ENCODE data around the gene PTPRK. TPM values are rescaled to one million over a fixed set of nuclear protein-coding genes. Genes with fewer than 3 reads are reported as not detected.

PTPRK gene
- polyA plus RNA-seq, 3 donors = 0.01 TPM; not detected in 2

- Mint-ChIP-seq H3K27ac (no peak overlapping the region), H3K36me3 (no peaks in the 10 kb centered on the region), H3K9me3 (peaks cover 0 to 2% (median 0%) of the 10 kb centered on the region in 7 donors), H3K4me3 (no peak overlapping the region), H3K4me1 (no peaks in the 10 kb centered on the region), H3K27me3 (ENCODE audit: low read depth in 3 of 3) (peaks cover 2 to 4% (median 2%) of the 10 kb centered on the region in 3 donors)
- Histone ChIP-seq H3K4me3 (replicated peaks in 1 of 3; ENCODE audit: low read depth in 2 of 3, low read length in 3 of 3) (no peak overlapping the region), H3K27ac (ENCODE audit: low read depth in 1 of 2, low read length in 2 of 2) (no peak overlapping the region), H2AFZ (ENCODE audit: insufficient read depth, low read depth, low read length, poor library complexity, severe bottlenecking) (no peak overlapping the region), H3K9ac (ENCODE audit: insufficient read depth, low read length, poor library complexity, severe bottlenecking) (no peak overlapping the region), H3K79me2 (ENCODE audit: insufficient read depth, low read length) (no peaks in the 10 kb centered on the region), H3K4me2 (replicated peaks; ENCODE audit: extremely low read depth, low read length, poor library complexity, severe bottlenecking) (no peak overlapping the region), H3K9me3 (replicated peaks in 1 of 2; ENCODE audit: control insufficient read depth in 1 of 2, insufficient read depth in 1 of 2, low read length in 2 of 2) (no peaks in the 10 kb centered on the region), H4K20me1 (ENCODE audit: insufficient read depth, low read length) (no peaks in the 10 kb centered on the region), H3K36me3 (replicated peaks in 1 of 2; ENCODE audit: control insufficient read depth in 1 of 2, insufficient read depth in 2 of 2, low read length in 2 of 2) (no peaks in the 10 kb centered on the region), H3K27me3 (ENCODE audit: control insufficient read depth in 2 of 2, insufficient read depth in 2 of 2, low read length in 2 of 2) (no peaks in the 10 kb centered on the region), H3K4me1 (ENCODE audit: control insufficient read depth in 1 of 2, insufficient read depth in 2 of 2, low read length in 2 of 2) (no peaks in the 10 kb centered on the region)
- WGBS (ENCODE audit: insufficient coverage) = no CpG with 5 or more reads among the region's 3 CpGs
- TF ChIP-seq CTCF (IDR thresholded peaks at IDR 0.05) = no peak
- intact Hi-C loops (cut with micrococcal nuclease) = no loop called here
- DNase-seq = no peak
These were observed 173.3 kb downstream of the PTPRK start for GRCh38 chr6:128347123-128347522.

- intact Hi-C loops (cut with micrococcal nuclease) = no loop called here
- Histone ChIP-seq H3K79me2 (ENCODE audit: insufficient read depth, low read length) (no peaks in the 10 kb centered on the region), H3K27me3 (ENCODE audit: control insufficient read depth in 2 of 2, insufficient read depth in 2 of 2, low read length in 2 of 2) (no peaks in the 10 kb centered on the region), H2AFZ (ENCODE audit: insufficient read depth, low read depth, low read length, poor library complexity, severe bottlenecking) (no peak overlapping the region), H3K4me3 (replicated peaks in 1 of 3; ENCODE audit: low read depth in 2 of 3, low read length in 3 of 3) (no peak overlapping the region), H3K9me3 (replicated peaks in 1 of 2; ENCODE audit: control insufficient read depth in 1 of 2, insufficient read depth in 1 of 2, low read length in 2 of 2) (no peaks in the 10 kb centered on the region), H4K20me1 (ENCODE audit: insufficient read depth, low read length) (no peaks in the 10 kb centered on the region), H3K9ac (ENCODE audit: insufficient read depth, low read length, poor library complexity, severe bottlenecking) (no peak overlapping the region), H3K27ac (ENCODE audit: low read depth in 1 of 2, low read length in 2 of 2) (no peak overlapping the region), H3K4me1 (ENCODE audit: control insufficient read depth in 1 of 2, insufficient read depth in 2 of 2, low read length in 2 of 2) (no peaks in the 10 kb centered on the region), H3K4me2 (replicated peaks; ENCODE audit: extremely low read depth, low read length, poor library complexity, severe bottlenecking) (no peak overlapping the region), H3K36me3 (replicated peaks in 1 of 2; ENCODE audit: control insufficient read depth in 1 of 2, insufficient read depth in 2 of 2, low read length in 2 of 2) (no peaks in the 10 kb centered on the region)
- no peaks in the 10 kb centered on the region for H3K36me3 Mint-ChIP-seq
- no peak overlapping the region for H3K4me3 Mint-ChIP-seq
- H3K27me3 Mint-ChIP-seq (ENCODE audit: low read depth in 3 of 3) = peaks cover 0 to 4% (median 2%) of the 10 kb centered on the region in 3 donors
- peaks cover 0 to 2% (median 0%) of the 10 kb centered on the region in 7 donors for H3K9me3 Mint-ChIP-seq
- no peaks in the 10 kb centered on the region for H3K4me1 Mint-ChIP-seq
- TF ChIP-seq CTCF (IDR thresholded peaks at IDR 0.05) = no peak
- H3K27ac Mint-ChIP-seq = no peak overlapping the region
- no peak for DNase-seq
- no CpG with 5 or more reads among the region's 1 CpG for WGBS (ENCODE audit: insufficient coverage)
These were observed 173.8 kb downstream of the PTPRK start for GRCh38 chr6:128346569-128346968.

Measured in CD14-positive monocyte (primary cell).